HG02885 (cell line): Measurements from ENCODE around the gene MED20.

Experiments used
- ATAC-seq: cut with Tn5 transposase; IDR thresholded peaks from one replicate; pipeline ENCODE4 v1.9.1; 2021; ENCODE audit warnings: mild to moderate bottlenecking; ENCODE audit not compliant: unreplicated experiment, poor library complexity

Gene MED20

DNA sequence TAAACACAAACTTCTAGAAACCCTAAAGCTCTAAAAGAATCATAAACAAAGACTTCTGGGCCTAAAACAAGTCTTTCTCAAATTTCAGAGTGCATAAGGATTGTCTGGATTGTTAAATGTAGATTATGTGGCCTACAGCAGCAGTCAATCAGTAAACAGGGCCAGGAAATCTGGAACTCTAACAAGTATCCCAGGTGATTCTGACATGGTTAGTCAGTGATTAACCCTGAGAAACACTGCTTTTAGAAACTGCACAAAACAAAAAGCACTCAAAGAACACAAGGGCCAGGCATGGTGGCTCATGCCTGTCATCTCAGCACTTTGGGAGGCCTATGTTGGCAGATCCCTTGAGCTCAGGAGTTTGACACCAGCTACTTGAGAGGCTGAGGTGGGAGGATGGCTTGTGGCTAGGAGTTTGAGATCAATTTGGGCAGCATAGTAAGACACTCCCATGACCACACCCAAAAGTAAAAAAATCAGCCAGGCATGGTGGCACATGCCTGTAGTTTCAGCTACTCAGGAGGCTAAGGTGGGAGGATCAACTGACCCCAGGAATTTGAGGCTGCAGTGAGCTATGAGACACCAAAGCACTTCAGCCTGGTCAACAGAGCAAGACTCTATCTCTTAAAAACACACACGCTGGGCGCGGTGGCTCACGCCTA, 5.9 kb downstream of the MED20 start:
- ATAC-seq, result no peak

DNA sequence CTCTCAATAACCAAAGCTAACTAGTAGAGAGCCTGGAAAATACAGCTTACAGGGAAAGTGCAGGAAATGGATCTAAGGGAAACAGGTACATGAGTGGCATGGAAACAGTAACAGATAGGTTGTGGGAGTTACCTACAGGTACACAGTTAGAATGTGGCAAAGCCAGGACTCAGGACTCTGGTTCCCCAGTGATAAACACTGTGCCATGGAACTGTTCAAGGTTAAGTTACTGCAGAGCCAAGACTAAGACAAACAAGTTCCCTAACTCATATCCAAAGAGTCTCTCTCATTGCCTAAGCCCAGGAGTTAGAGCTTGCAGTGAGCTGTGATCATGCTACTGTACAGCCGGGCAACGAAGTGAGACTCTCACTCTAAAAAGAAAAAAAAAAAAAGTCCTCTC, 6.6 kb downstream of the MED20 start:
- no peak for ATAC-seq

DNA sequence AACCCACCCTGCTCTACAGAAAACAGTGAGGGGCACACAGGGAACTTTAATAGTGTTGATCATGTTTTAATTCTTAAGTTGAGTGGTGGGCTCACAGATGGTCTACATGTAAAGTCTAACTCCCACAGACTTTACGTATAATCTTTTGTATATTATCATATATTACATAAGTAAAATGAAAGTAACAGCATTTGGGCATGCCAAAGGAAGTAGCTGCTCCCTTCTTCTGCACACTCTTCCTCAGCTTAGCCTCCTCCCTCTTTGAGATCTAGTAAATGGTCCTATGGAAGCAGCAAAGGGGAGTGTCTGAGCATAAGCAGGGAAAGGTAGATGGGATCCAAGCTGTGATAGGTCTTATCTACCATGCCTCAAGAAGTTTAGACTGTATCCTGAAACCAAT, 11.2 kb downstream of the MED20 start:
- no peak for ATAC-seq

DNA sequence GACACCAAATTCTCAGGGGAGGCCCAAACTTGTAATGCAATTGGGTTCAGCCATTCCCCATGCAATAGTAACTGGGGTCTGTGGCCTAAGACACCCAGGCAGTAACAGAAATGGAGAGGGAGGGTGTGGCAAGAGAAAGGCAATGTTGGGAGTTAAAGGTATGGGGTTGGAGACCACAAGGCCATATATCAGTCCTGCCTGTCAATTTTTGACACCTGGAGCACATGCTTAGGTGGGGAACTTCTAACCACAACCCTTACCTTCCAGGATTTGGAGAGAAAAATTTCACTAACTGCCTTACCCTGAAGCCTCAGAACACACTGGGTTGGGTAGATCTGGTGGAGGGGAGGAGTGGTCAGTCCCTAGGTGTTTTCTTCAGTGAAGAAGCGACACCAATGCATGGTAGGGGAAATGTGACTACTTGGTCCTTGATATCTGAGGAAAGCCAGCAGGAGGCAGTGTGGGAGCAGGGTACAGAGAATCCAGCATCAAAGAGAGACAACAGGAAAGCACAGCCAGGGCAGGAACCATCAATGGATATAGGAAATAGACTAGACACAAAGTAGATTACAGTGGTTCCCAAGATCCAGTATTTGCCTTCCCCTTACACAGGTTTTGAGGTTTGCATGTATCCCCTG, 18.9 kb downstream of the MED20 start:
- no peak for ATAC-seq

DNA sequence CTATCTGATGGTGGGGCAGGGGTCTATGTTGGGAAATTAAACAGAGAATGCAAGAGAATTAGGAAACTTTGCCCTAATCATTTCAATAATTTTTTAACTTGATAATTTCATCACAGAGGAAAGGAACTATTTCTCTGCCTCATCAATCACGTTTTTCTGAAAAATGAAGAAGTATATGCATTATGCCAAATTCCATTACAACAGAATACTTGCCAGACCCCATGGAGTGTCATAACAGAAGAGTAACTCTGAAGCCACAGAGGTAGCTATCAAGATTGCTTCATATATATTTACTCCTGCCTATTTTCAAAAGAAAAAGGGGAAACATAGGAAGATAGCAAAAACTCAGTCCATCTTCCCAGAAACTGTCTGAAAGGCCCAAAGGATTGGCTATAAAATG, 20.1 kb downstream of the MED20 start:
- no peak for ATAC-seq

DNA sequence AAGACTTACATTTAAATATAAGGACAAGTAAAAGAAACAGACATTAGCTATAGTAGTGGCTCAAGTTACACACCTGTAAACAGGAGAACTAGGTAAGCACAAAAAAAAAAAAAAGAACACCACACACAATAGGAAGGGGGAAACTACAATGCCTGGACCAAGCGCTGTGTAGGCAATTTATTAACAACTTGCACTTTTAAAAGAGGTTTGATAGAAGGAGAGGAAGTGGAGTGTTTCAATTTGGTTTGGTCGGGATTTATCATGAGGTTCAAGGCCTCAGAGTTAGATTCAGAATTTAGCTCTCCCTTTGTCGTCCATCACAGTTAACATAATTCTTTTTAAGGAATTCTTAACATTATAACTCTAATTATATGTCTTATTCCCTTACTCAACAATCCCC, 24.7 kb downstream of the MED20 start:
- no peak for ATAC-seq

DNA sequence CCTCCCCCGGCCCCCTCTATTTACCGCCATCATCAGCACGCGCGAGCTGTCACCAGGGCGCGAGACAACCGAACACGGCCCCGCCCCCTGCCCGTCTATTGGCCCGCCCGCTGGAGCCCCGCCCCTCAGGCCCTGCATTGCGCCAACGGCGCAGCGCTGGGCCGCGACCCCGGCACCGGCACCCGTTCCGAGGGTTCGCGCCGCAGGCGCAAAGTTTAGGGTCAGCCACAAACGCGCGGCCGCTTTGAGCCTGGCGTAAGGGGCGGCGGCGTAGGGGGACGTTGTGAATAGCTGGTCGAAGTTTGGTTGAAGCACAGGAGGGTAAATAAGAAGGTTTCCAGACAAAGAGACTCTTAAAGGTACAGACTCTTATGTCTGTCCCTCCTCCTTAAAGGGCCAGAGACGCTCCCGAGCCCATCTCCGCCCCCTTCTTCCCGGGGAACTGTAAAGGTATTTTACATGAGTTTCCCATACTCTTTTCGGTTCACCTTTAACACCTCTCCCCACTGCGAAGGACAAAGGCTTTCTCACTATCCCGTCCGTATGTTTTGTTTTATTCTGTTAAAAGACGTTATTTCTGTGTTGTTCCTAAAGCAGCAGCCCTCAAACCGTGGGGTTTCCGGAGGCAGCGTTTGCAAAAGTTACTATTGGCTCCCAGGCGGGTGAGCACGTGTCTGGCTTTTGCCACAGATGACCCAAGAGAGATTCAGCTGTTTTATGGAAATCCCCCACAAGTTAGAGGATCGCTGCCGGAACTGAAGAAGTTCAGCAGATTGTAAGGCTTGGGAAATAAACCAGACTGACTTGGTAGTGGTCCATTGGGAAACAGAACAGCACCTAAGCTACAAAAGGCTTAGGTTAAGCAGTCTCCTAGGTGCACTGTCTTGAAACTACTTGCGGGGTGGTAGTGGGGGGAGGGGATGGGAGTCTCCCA, 25.4 kb downstream of the MED20 start, which contains the start of gene USP49:
Gene USP49, minus strand, starts transcription at position 76 of the 934 bp plus-strand sequence. CDS start 88,392 bp downstream, outside the sequence.
- peak; percentile 90 for ATAC-seq

DNA sequence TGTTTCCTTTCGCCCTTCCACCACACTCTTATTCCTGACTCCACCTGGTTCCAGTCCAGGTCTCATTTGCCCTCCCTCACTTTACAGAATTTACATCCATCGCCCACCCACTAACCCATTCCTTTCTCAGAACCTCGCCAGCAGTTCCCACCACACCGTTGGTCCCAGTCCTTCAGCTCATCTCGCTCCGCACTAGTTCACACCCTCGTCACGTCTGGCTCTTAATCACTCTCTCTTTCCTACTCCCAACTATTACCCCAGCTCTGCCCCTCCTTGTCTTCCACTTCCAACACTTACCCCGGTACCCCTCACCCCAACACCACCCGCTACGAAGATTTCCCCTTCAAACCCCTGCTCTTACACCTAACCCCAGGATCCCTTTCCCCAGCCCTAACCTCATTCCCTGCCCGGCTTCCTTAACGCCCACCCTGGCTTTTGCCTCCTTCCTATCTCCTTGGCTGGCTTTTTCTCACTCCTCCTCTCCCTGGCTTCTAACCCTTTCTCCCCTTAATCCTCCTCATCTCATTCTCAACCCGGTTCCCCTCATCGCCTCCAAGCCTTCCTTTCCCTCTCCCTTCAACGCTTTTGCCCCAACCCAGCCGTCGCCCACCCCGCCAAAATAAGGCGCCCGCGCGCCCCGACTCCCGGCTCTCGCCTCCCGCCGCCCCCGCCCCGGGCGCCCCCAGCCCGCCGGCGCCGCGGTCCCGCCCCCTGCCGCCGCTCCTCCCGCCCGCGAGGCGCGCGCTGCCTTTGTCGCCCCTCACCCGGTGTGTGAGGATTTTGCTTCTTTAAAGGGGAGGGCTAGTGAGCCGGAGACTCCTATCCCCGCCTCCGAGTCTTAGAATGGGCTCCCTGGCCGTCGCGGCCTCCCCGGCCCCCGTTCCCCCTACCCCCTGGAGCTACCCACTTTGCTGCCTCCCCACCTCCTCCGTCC, 26.3 kb downstream of the MED20 start:
- peak; percentile 35 for ATAC-seq

DNA sequence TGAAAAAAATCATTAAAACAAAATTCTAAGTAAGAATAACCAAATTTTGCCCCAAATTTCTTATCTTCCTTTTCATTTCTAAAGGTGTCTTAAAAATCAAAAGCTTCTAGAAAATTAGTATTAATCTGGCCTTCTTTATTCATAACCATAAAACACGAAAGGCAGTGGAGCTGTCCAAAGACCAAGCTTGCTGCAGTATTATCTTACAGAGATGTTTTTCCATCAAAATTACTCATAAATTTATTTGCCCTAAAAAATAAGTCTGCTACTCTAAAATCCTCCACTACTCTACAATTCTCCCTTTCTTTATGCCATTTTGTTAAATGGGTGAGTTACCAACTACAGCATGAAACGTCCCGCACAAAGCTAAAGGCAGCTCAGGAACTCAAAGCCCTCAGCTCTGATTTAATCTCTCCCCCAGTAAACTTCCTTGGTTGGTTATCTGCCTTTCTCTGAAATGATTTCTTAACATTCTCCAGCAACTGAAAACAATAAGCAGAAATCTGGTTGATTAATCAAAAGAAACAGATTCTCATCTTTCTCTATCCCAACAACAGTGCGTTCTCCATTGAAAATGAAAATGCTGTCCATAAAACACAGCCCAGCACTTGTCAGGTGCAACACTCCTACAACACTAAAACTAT, 27.9 kb downstream of the MED20 start:
- no peak for ATAC-seq

DNA sequence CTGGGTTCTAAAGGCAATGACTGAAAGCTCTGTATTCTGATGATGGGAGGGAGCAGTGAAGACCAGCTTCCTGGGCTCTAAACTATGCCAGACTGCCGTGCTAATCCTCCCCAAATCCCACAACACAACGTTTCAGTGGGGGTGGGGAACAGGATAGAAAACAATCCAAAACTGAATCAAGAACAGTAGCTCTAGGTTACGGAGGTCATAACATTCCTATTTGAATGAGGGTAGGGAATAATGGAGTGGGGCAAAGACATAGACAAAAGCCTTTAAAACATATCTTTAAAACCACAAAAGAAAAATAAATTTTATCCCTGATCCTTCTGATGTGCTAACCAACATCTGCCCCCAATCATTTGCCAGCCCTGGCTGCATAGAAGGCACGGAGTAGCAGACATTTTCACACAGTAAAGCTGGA, 33.6 kb downstream of the MED20 start:
- no peak for ATAC-seq

DNA sequence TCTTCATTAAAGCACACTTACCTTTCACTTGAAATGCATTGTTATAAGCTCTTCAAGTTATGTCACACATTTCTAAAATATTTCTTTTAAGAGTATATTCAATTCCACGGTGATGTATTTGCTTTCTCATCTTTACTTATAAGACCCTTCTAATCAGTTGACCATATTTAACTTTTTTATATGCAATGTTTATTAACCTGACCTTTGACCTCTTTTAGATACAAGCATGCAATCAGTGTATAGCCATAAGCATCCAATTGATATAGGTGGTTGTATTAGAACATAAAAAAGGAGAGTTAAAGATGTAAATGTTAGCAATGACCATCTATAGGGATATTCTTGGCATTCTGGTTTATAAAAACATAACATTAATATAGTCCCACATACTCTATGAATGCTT, 35.0 kb downstream of the MED20 start:
- no peak for ATAC-seq

DNA sequence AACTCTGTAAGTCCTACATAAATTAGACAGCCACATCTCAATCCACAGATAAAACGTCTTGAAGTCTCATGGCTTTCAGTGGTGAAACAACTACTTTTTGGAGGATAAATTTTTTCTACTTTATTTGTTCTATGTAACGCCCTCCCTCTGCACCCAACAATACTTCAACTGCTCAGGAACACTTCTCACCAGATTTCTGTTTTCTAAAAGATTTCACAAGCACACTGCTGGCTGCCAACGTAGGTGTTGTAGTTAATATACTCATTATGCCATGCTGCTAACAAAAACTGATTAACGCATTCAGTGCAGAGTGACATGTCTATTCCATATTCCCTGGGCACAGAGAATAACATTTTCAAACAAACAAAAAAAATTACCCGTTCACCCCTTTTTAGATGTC, 36.0 kb downstream of the MED20 start:
- ATAC-seq, result no peak

DNA sequence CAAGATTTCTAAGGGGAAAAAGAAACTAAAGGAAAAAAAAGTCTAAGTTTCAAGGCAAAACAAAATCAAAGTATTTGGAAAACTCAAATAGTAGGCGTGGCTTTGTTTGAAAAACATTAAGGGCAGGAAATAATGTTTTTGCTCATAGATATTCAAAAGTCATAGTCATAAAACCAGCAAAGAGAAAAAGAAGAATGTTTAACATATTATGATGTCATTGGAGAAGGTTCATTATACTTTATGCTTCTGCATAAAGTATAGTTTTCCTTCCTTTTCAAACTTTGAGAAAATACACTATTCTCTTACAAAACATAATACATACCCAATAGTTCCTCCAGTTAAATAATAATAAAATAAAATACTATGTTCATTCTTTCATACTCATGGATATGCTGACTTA, 39.4 kb downstream of the MED20 start:
- ATAC-seq, result no peak

DNA sequence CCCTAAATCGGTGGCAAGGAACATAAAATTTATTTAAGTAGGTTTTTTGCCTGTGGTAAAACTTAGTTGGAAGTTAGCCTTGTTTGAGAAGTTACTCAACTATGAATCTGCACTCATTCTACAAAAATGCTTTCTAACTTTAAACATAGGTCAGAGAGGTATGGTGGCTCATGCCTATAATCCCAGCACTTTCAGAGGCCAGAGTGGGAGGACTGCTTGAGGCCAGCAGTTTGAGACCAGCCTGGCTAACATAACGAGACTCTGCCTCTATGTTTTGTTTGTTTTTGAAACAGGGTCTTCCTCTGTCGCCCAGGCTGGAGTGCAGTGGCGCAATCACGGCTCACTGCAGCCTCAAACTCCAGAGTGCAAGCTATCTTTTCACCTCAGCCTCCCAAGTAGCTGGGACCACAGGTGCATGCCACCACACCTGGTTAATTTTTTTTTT, 42.0 kb downstream of the MED20 start:
- ATAC-seq, result no peak

DNA sequence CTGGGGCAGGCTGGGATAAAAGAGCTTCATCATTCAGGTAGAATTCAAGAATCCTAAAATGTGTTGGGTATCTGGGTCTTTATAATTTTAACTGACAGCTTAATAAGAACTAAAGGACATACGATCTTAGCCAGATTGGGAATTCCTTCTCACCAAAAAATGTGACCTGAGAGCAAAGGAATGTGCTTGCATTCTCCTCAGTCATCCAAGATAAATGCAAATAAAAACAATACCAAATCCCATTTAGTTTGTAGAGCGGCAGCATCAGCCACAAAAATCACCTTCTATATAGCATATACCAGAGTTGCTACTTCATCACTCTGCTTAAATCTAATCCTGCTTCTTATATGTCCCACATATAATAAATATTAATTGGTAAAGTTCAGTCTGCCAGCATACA, 42.7 kb downstream of the MED20 start:
- ATAC-seq, result no peak

DNA sequence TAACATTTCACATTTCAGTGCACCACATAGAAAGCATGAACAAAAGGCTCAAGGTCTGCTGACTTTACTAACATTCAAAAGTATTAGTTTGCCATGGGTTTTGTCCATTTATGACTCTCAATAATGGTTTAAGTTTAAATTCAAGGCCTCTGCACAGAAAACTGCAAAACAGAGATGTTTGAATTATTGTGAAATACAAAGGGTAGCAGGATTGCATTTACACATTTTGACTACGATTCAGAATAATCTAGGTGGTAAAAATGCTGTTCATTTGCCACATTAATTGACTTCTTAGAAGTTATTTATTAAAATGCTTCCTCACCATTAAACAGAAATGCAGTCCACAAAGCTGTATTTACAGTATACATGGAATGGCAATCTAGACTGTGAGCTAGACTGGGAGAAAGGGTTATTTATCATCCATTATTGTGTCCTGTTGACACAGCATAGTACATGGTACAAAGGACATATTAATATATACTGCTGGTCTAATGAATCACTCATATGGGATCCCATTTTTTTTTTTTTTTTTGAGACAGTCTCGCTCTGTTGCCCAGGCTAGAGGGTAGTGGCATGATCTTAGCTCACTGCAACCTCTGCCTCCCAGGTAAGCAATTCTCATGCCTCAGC, 43.8 kb downstream of the MED20 start:
- ATAC-seq, result no peak

DNA sequence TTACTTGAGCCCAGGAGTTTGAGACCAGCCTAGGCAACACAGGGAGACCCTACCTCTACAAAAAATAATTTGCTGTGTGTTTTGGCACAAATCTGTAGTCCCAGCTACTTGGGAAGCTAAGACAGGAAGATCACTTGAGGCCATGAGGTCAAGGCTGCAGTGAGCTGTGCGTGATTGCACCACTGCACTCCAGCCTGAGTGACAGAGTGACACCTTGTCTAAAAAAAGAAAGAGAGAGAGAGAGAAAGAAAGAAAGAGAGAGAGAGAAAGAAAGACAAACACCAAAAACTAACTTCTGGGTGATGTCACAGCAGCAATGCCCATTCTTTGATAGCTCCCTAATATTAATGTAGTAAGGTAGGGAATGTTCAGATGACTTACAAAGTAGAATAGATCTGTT, 46.2 kb downstream of the MED20 start:
- no peak for ATAC-seq

DNA sequence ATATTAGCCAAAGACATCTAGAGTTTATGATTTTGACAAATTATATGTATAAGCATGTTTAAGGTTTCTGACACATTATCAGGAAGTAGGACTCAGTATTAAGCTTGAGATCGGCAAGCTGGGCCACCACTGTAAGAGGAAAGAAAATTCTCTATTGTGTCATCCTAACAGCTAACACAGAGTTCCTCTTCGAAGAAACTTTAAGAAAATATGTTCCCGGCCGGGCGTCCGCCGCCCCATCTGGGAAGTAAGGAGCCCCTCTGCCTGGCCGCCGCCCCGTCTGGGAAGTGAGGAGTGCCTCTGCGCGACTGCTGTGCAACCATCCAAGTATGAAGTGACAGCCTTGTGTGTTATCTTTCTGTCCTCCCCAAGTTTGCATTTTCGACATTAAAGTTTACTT, 48.8 kb downstream of the MED20 start:
- ATAC-seq, result no peak

DNA sequence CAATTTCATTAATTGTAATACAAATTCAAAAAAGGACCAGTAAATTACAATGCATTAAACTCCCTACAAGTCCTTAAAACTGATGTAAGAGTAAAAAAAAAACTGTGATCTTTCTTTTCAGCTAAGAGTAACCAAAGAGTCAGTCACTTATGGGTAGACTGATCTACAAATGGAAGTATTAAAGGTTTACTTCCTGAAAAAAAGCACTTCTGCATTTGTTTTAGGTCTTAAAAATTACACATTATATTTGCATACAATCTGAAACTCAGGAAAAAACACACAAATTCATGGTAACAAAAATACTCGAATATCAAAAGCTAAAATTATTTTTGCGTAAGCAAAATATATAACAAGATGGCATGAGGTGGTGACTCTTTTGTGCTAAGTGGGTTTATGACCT, 49.2 kb downstream of the MED20 start:
- ATAC-seq, result no peak
